GM06990 (cell line): ENCODE data around the gene ASAP3.

Experiments used
- DNase-seq: peaks from one replicate; pipeline ENCODE4 v3.0.0-alpha.2; 2011; ENCODE audit not compliant: insufficient read length; ENCODE audit errors: extremely low read depth
- H3K27me3 ChIP-seq: replicated peaks from 2 replicates; pipeline ENCODE4 v1.6.0; 2011; ENCODE audit warnings: low read length; ENCODE audit not compliant: control insufficient read depth, insufficient read depth
- H3K36me3 ChIP-seq: 2 replicates; pipeline ENCODE4 v1.5.1; 2011; ENCODE audit warnings: low read length; ENCODE audit not compliant: control insufficient read depth, insufficient read depth
- H3K4me3 ChIP-seq: replicated peaks from 2 replicates; pipeline ENCODE4 v1.5.1; 2011; ENCODE audit warnings: low read depth, mild to moderate bottlenecking, control low read depth, low read length
- TF ChIP-seq, protein P1 (sequence below): IDR thresholded peaks from 2 replicates; pipeline ENCODE4 v1.5.1; 2011; ENCODE audit warnings: low read length, control low read depth, mild to moderate bottlenecking, inconsistent platforms; ENCODE audit not compliant: insufficient read depth, poor library complexity, severe bottlenecking

The ASAP3 gene

DNA sequence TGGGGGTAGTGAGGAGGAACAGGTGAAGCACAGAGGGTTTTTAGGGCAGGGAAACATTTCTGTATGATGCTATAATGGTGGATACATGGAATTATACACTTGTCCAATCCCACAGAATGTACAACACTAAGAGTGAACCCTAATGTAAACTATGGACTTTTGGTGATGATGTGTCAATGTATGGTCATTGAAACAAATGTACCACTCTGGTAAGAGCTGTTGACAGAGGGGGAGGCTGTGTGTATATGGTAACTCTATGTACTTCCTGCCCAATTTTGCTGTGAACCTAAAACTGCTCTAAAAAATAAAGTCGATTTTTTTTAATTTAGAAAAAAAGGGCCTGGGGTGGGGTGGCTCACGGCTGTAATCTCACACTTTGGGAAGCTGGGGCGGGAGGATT is 22.9 kb downstream of the ASAP3 start:
- DNase-seq, result no peak
- Histone ChIP-seq H3K36me3 (no peaks in the 10 kb centered on the region), H3K27me3 (no peaks in the 10 kb centered on the region; the same call in 1 of the 2 replicates), H3K4me3 (no peak overlapping the region)
- TF ChIP-seq, protein P1, sequence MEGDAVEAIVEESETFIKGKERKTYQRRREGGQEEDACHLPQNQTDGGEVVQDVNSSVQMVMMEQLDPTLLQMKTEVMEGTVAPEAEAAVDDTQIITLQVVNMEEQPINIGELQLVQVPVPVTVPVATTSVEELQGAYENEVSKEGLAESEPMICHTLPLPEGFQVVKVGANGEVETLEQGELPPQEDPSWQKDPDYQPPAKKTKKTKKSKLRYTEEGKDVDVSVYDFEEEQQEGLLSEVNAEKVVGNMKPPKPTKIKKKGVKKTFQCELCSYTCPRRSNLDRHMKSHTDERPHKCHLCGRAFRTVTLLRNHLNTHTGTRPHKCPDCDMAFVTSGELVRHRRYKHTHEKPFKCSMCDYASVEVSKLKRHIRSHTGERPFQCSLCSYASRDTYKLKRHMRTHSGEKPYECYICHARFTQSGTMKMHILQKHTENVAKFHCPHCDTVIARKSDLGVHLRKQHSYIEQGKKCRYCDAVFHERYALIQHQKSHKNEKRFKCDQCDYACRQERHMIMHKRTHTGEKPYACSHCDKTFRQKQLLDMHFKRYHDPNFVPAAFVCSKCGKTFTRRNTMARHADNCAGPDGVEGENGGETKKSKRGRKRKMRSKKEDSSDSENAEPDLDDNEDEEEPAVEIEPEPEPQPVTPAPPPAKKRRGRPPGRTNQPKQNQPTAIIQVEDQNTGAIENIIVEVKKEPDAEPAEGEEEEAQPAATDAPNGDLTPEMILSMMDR, result no peak

- H3K36me3 ChIP-seq, result no peaks in the 10 kb centered on the region
- H3K27me3 ChIP-seq, result no peaks in the 10 kb centered on the region
- H3K4me3 ChIP-seq, result no peak overlapping the region
- TF ChIP-seq, protein P1, result no peak
- no peak for DNase-seq
These were observed 23.5 kb downstream of the ASAP3 start for GRCh38 chr1:23460519-23460918.

GRCh38 chr1:23459338-23459757 is 24.6 kb downstream of the ASAP3 start:
- no peak for DNase-seq
- Histone ChIP-seq H3K27me3 (peaks cover 1% of the 10 kb centered on the region; the same call in 1 of the 2 replicates), H3K4me3 (no peak overlapping the region), H3K36me3 (no peaks in the 10 kb centered on the region)
- TF ChIP-seq, protein P1, result no peak

GRCh38 chr1:23456226-23456625 is 27.8 kb downstream of the ASAP3 start:
- TF ChIP-seq, protein P1, result no peak
- H3K4me3 ChIP-seq, result no peak overlapping the region
- peaks cover 1% of the 10 kb centered on the region; the same call in 1 of the 2 replicates for H3K27me3 ChIP-seq
- DNase-seq, result no peak
- H3K36me3 ChIP-seq, result no peaks in the 10 kb centered on the region

DNA sequence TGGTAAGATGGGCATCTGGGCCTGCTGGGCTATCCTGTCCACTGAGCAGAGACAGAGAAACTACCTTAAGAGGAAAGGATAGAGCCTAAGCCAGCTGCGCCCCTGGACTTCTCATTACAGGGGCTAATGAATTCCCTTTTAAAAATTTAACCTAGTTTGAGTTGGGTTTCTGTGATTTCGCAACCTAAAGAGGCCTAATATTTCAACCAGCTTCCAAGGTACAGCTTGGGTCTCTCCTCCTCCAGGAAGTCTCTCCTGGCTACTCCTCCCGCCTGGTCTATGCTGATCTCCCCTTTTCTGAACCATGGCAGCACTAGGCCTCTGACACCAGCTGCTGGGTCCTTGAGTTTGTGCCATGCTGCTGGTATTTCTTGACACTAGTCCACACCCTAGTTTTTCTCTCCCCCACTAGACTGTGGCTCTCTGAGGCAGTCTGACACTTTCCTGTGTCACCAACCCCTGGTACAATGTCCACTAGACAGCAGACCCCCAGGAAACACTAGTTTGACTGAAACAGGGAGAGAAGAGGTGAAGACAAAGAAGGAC is 30.5 kb downstream of the ASAP3 start:
- Histone ChIP-seq H3K4me3 (no peak overlapping the region), H3K36me3 (no peaks in the 10 kb centered on the region), H3K27me3 (peaks cover 1% of the 10 kb centered on the region; the same call in 1 of the 2 replicates)
- DNase-seq, result no peak
- TF ChIP-seq, protein P1, result no peak

DNA sequence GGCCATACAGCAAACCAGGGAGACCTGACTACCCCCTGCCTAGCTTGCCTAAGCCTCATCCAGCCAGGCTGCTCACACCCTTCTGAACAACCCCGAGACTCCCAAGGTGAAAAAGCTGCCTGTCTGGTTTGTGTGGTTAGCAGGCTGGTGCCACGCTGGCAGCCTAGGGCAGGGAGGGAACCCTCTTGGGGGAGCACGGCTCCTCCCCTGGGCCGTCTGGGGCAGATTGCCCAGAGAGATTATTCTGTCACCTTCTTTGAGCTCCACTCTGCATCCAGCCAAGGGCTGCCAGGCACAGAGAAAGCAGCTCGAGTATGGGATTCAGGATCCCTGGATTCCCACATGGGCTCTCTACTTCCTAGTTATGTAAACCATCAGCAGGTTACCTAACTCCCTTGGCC is 32.0 kb downstream of the ASAP3 start:
- no peak overlapping the region for H3K4me3 ChIP-seq
- TF ChIP-seq, protein P1, result no peak
- peaks cover 1% of the 10 kb centered on the region; the same call in 1 of the 2 replicates for H3K27me3 ChIP-seq
- H3K36me3 ChIP-seq, result no peaks in the 10 kb centered on the region
- DNase-seq, result no peak
